ENCODE measurements around the gene LCP2. TPM values are rescaled to one million over a fixed set of nuclear protein-coding genes. Genes with fewer than 3 reads are reported as not detected.
A peak's percentile ranks its signal among the peaks of the same experiment; 100 is the strongest.

LCP2 gene
- total RNA-seq, 1 experiment from 2014 or later = not detected

DNA sequence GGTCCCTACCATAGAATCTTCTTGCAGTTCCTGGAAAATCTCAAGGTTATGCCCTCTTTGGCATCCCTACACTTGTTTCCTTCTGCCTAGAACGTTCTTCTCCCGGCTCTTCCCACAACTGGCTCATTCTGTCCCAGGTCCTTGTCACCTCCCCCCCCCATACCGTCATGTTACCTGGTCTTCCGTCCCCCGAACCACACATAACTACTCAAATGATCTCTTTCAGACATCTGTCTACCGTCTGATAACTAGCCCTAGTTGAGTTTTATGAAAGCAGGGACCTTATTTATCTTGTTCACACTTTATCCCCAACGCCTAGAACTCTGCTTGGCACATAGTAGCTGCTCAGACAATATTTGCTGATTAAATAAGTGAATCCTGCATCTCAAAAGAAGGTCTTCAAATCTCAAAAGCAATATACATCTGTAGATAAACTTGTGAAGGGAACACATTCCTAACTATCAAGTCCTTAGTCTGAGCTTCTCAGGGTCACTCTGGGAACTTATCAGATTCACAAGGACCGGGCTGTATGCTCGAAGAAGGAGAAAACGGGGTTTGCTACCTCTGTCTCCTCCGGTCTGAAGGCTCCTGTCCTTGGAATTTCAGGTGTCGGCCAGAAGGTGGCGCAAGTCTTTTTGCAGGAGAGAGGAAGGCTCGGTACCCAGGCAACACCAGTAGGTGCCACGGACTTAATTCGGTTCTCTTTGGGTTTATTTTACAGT lies 30.0 kb downstream of the LCP2 start:
- no CpG with 5 or more reads among the region's 16 CpGs for WGBS (ENCODE audit: extremely low coverage, insufficient read length, low lambda C conversion rate)
- Histone ChIP-seq H2AFZ (ENCODE audit: low read length) (no peak overlapping the region), H4K20me1 (ENCODE audit: control insufficient read depth, insufficient read depth, insufficient read length) (no peaks in the 10 kb centered on the region)

More for the DNA sequence above, 30.0 kb downstream of the LCP2 start:
- H3K4me1 Mint-ChIP-seq = peaks cover 41 to 54% of the 10 kb centered on the region in 2 experiments
- H4K8ac ChIP-seq (replicated peaks; ENCODE audit: insufficient read length, low read depth, low read length) = no peak overlapping the region
- H3K27ac ChIP-seq (ENCODE audit: insufficient read length, low read depth, low read length) = no peak overlapping the region
- H3K9me3 ChIP-seq (ENCODE audit: control insufficient read depth, low read depth, low read length) = no peaks in the 10 kb centered on the region
- peak; percentile 89 for TF ChIP-seq CTCF (conservative IDR thresholded peaks at IDR 0.05)
- no peaks in the 10 kb centered on the region for H3K27me3 ChIP-seq (ENCODE audit: insufficient read depth, low read length)
- H3K14ac ChIP-seq (ENCODE audit: insufficient read depth, low read length) = no peak overlapping the region
- no peak overlapping the region for H4K5ac ChIP-seq (ENCODE audit: insufficient read length, low read depth, low read length)
- no peak overlapping the region for H2BK15ac ChIP-seq (ENCODE audit: low read depth, low read length)
- H2BK120ac ChIP-seq (ENCODE audit: low read depth, low read length, poor library complexity, severe bottlenecking) = no peak overlapping the region
- H2BK5ac ChIP-seq (ENCODE audit: insufficient read length, low read length) = no peak overlapping the region
- H3K79me1 ChIP-seq (ENCODE audit: insufficient read depth, low read depth, low read length, poor library complexity, severe bottlenecking) = no peaks in the 10 kb centered on the region
- H3K23me2 ChIP-seq (ENCODE audit: insufficient read length, low read depth, low read length, poor library complexity, severe bottlenecking) = no peaks in the 10 kb centered on the region
- H3K4me1 ChIP-seq (ENCODE audit: insufficient read depth, low read length) = peaks cover 8% of the 10 kb centered on the region; the same call in 1 of the 2 replicates
- H3K36me3 Mint-ChIP-seq (ENCODE audit: insufficient read depth in 1 of 3, low read depth in 3 of 3) = no peaks in the 10 kb centered on the region
- no peaks in the 10 kb centered on the region for H3K9me3 Mint-ChIP-seq
- no peak overlapping the region for H3K23ac ChIP-seq (ENCODE audit: insufficient read length, low read depth, low read length)
- no peak overlapping the region for H2BK20ac ChIP-seq (ENCODE audit: low read depth, low read length, poor library complexity, severe bottlenecking)
- H3K27ac Mint-ChIP-seq = no peak overlapping the region
- H3K4me2 ChIP-seq (ENCODE audit: insufficient read depth, insufficient read length, low read length) = no peak overlapping the region
- peaks cover 10% of the 10 kb centered on the region for H3K27me3 Mint-ChIP-seq (ENCODE audit: low read depth)
- peak; percentile 83 for DNase-seq
- H3K18ac ChIP-seq (ENCODE audit: insufficient read length, low read depth, low read length) = no peak overlapping the region
- H3K9ac ChIP-seq (ENCODE audit: extremely low read depth, insufficient read length, low read length) = no peak overlapping the region
- no peak overlapping the region for H3T11ph ChIP-seq (ENCODE audit: low read length)
- no peak overlapping the region for H3K4ac ChIP-seq (ENCODE audit: low read depth, low read length)
- H2AK5ac ChIP-seq (ENCODE audit: insufficient read length, low read length) = no peak overlapping the region
- no peaks in the 10 kb centered on the region for H3K79me2 ChIP-seq (ENCODE audit: insufficient read depth, low read length)
- no peak overlapping the region for H4K91ac ChIP-seq (ENCODE audit: insufficient read length, low read depth, low read length)
- H3K4me3 Mint-ChIP-seq = peak overlapping the region in 1 of 2 experiments; percentile 2; a peak in 1 of 5 replicates
- H3K56ac ChIP-seq (ENCODE audit: insufficient read length, low read depth, low read length) = no peak overlapping the region
- H2BK12ac ChIP-seq (ENCODE audit: insufficient read length, low read depth, low read length) = no peak overlapping the region

Measured in H9 (cell line).